OCI-LY1 (cell line): ENCODE data around the gene PRKAR1A.

ENCODE experiments used
- CTCF ChIP-seq: fragments of 200-600 bp; sonication (generic), shearing (Covaris generic); IDR thresholded peaks from 2 replicates; pipeline ENCODE4 v1.5.1; 2017; ENCODE audit warnings: mild to moderate bottlenecking, antibody characterized with exemption, low read length, moderate library complexity, mixed read lengths
- EZH2 ChIP-seq: fragments of 200-600 bp; sonication (generic), shearing (Covaris generic); IDR thresholded peaks from 2 replicates; pipeline ENCODE4 v1.8.0; 2017; ENCODE audit warnings: borderline replicate concordance, mixed run types, mild to moderate bottlenecking, antibody characterized with exemption, low read length, moderate library complexity, mixed read lengths

- no peak for TF ChIP-seq CTCF
- TF ChIP-seq EZH2 = no peak
Observed at GRCh38 chr17:68599552-68600066, 87.4 kb downstream of the PRKAR1A start.
